OCI-LY7 (cell line): ENCODE data around the gene STXBP5.

ENCODE experiments used
- CTCF ChIP-seq: fragments of 200-600 bp; sonication (generic); conservative IDR thresholded peaks from 2 replicates; pipeline ENCODE4 v1.5.1; 2014; ENCODE audit warnings: mild to moderate bottlenecking, antibody characterized with exemption, low read length, moderate library complexity, mixed read lengths
- EZH2phosphoT487 ChIP-seq: fragments of 200-600 bp; sonication (generic); IDR thresholded peaks from 2 replicates; pipeline ENCODE4 v1.6.1; 2018; ENCODE audit warnings: low read depth, borderline replicate concordance, mild to moderate bottlenecking, mixed run types, antibody characterized with exemption, low read length, moderate library complexity, mixed read lengths

- TF ChIP-seq CTCF (no peak), EZH2phosphoT487 (no peak)
Observed at GRCh38 chr6:147170269-147170668, 33.9 kb upstream of the STXBP5 start.
